Activated CD8-positive, alpha-beta memory T cell treated with anti-CD3 and anti-CD28 coated beads for 36 hours (primary cell): ENCODE measurements around the gene SLC25A13. TPM values are rescaled to one million over a fixed set of nuclear protein-coding genes. Genes with fewer than 3 reads are reported as not detected.
"Not testable (repeated sequence)": the region's sequence is repeated elsewhere in the genome, so short reads cannot be mapped to it uniquely, and the experiment has no call there.

Experiments
- CTCF ChIA-PET: fragments of 350-600 bp; sonication (Branson Sonifier 250); formaldehyde crosslinking; loops from one replicate; lab custom pipeline; 2021; ENCODE audit warnings: antibody characterized with exemption; lab: Charles Lee
- POLR2A ChIA-PET: fragments of 350-600 bp; sonication (Branson Sonifier 250); formaldehyde crosslinking; loops from one replicate; lab custom pipeline; 2021; ENCODE audit warnings: antibody characterized with exemption; lab: Charles Lee
- total RNA-seq, 2 experiments: library from RNA; stranded (reverse); gene quantifications; one replicate each; pipeline ENCODE4 v1.2.3, GENCODE V29; 2021

The SLC25A13 gene
- total RNA-seq, 2 experiments from 2014 or later, result 10.9 to 12.9 TPM

DNA sequence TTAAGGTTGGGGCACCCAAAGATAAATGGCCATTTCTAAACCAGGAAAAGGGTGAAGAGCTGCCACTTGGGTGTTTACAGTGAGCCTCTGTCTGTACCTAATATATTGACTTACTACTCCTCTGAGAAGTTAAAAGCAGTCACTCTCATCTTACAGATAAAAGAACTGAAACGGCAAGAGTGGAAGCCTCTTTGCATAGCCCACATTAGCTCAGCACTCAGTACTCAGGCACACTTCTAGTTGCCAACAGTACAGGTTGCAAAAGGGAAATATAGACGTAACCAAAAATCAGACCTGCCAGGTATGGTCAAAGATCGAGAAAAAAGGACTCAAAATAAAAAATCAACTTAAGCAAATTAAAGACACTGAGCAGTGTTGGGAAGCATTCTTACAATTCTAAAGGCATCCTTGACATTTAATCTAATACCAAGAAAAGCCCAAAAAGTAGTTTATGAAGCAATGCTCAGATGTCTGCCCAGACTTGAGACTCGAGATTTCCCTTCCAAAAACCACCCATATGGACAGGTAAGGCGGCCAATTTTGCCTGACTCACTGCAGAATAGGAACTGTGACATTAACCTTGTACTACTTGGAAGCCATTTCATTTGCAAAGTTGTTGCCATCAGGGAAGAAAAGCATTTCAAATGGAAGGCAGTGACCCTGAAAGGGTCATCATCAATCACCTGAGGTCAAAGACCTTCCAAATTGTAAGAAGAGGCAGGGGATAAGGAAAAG is 139.3 kb downstream of the SLC25A13 start:
- POLR2A ChIA-PET, result no interaction called here
- CTCF ChIA-PET, result no interaction called here

GRCh38 chr7:96181174-96181573 is 140.7 kb downstream of the SLC25A13 start:
- CTCF ChIA-PET, result no interaction called here
- POLR2A ChIA-PET, result no interaction called here

DNA sequence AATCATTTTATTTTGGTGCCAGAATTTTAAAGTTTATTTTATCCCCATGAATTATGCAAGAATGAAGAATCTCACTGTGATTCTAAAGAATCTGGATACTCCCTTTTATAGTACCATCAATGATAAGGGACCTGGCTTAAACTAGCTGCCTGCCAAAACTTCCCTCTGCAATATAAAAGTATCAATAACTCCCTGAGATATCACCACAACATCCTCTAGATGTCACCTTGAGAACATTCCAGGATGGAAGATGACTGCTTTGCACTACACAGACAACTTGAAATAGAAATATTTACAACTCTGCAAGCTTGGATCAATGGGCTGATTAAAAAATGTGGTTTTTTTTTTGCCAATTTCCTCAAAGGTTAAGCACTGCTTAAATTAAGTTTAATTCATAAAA is 142.1 kb downstream of the SLC25A13 start:
- CTCF ChIA-PET, result no interaction called here
- POLR2A ChIA-PET, result no interaction called here

GRCh38 chr7:96179341-96179740 is 142.6 kb downstream of the SLC25A13 start:
- ChIA-PET POLR2A (no interaction called here), CTCF (no interaction called here)

- ChIA-PET POLR2A (no interaction called here), CTCF (no interaction called here)
Measured at GRCh38 chr7:96178581-96178980, 143.3 kb downstream of the SLC25A13 start.

- ChIA-PET POLR2A (no interaction called here), CTCF (interaction anchor here (1.2 kb wide), 1 partner anchor 850 kb away, joined by 3 read pairs; no protein-coding TSS in a partner anchor)
Measured at GRCh38 chr7:96177353-96177752, 144.5 kb downstream of the SLC25A13 start.

DNA sequence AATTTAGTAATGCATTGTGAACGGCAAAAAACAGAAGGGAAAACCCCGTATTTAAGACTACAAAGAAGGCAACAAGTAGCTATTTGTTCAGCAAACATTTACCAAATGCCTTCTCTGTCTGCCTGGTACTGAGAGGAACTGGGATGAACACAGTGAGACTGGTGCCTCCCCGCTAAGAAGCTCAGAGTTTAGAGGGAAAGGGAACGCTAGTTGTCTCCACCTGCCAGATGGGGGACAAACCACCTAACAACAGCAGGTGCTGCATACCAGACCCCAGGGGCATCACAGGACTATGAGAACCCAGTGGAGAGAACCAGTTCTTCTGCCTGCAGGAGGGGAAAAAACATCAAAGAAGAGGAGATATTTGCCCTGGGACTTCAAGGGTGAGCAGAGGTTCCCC is 147.1 kb downstream of the SLC25A13 start:
- ChIA-PET POLR2A (no interaction called here), CTCF (no interaction called here)

DNA sequence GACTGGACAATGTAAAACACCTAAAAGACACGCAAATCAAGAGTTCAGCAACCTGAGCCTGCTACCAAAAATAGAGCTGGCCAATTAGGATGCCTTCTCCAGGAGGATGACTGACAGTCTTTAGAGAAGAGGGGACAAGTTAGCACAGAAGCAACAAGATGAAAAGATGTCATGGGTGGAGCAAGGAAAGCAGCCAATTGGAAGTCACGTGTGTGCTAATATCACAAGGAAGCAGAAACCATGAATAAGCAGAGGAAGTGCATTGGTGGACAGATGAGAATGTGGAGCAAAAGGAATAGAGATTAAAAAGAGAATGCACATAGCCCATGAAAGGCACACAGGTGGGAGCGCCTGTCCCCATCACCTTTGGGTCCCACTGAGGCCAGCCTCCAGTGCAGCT is 148.1 kb downstream of the SLC25A13 start:
- CTCF ChIA-PET, result no interaction called here

GRCh38 chr7:96169439-96169838 is 152.5 kb downstream of the SLC25A13 start:
- POLR2A ChIA-PET, result no interaction called here
- CTCF ChIA-PET, result no interaction called here

More for the DNA sequence above, 148.1 kb downstream of the SLC25A13 start:
- POLR2A ChIA-PET, result no interaction called here

- POLR2A ChIA-PET, result no interaction called here
Measured at GRCh38 chr7:96167424-96167823, 154.5 kb downstream of the SLC25A13 start.

DNA sequence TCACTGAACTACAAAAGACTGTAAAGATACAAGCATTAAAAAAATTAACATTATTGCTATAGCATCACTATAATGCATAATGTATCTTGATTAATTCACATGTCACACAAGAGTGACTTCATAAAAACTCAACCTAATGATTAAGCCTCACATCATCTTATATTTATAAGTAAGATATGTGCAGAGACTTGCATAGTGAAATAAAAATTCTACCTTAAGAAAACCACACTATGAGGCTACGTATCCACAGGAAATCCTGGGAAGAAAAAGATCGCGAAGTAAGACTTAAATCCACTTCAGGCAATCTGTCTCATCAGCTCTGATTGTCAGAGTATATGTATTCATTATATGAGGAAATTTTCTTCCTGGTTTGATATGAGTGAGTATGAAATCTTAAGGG is 160.0 kb downstream of the SLC25A13 start:
- CTCF ChIA-PET, result no interaction called here

More at GRCh38 chr7:96167424-96167823, 154.5 kb downstream of the SLC25A13 start:
- CTCF ChIA-PET, result no interaction called here

DNA sequence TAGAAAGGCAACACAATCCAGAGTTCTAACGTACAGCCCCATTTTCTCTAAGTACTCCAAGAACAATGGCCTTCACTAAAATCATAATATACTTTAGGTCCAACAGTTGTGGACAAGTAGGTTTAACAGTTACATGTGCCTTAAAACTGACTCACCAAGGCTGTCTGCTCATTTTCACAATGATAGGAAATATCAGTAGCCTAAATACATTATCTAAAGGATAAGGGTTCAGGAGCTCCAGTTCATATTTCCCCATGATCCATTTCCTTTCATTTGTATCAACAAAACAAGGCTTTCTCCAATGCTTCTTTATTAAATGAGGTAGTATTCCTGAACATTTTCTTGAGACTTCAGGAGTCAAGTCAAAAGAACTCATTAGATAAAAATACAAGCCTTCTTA is 164.0 kb downstream of the SLC25A13 start:
- CTCF ChIA-PET, result no interaction called here
- POLR2A ChIA-PET, result no interaction called here

More for the DNA sequence above, 160.0 kb downstream of the SLC25A13 start:
- POLR2A ChIA-PET, result no interaction called here

- POLR2A ChIA-PET, CTCF ChIA-PET: not testable (repeated sequence)
Measured at GRCh38 chr7:96154506-96154905, 167.4 kb downstream of the SLC25A13 start.

DNA sequence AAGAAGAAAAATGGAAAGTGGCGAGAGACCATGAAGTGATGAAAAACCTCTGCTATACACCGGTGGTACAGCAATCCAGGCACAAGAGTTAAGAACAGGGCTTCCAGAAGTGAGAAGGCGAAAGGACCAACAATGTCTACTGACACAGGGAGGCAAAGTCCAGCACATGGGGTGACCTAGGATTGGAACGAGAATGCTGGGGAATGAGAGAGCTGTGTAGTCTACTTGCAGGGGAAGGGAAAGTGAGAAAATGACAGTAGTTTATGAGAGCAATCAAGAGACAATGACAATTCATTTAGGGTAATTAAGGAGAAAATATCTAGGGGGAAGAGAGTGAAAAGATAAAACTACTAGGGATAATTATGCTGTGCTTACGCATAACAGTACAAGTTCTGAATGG is 169.2 kb downstream of the SLC25A13 start:
- POLR2A ChIA-PET, result no interaction called here
- CTCF ChIA-PET, result no interaction called here

- CTCF ChIA-PET, result no interaction called here
- POLR2A ChIA-PET, result no interaction called here
Measured at GRCh38 chr7:96151889-96152288, 170.0 kb downstream of the SLC25A13 start.

DNA sequence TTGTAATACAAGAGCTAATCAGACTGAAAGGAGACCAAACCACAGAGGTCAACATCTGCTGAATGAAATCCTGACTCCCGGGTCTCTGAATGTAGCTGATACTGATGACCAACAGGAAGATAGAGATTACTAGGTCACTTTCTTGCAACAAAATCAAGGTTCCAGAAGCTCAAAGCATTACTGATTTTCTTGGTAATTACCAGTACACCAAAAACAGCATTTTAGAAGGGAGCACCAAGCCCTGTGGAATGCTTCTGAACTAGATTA is 177.7 kb downstream of the SLC25A13 start:
- CTCF ChIA-PET, result no interaction called here
- POLR2A ChIA-PET, result no interaction called here

- POLR2A ChIA-PET, result no interaction called here
Measured at GRCh38 chr7:96143495-96144259, 178.2 kb downstream of the SLC25A13 start.

GRCh38 chr7:96136600-96137239 is 185.2 kb downstream of the SLC25A13 start:
- POLR2A ChIA-PET, result no interaction called here
- CTCF ChIA-PET, result no interaction called here

More at GRCh38 chr7:96143495-96144259, 178.2 kb downstream of the SLC25A13 start:
- CTCF ChIA-PET, result no interaction called here

- CTCF ChIA-PET, result no interaction called here
- POLR2A ChIA-PET, result no interaction called here
Measured at GRCh38 chr7:96135241-96135640, 186.7 kb downstream of the SLC25A13 start.

DNA sequence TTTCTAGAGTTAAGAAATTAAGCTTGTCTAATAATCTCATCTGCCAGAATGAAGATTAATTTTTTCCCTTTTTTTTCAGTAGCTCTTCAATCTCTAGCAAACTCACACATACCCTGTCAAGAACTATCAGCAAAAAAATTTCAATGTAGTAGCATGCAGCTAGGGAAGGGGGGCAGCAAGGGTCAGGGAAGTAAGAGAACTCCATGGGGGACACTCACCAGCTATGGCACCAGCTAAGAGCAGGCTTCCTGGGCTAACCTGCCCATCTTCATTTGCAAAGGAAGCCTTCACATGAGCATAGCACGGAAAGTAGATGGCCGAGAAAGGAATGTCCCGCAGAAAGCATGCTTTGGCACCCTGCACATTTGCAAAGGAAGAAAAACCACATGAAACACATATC is 190.4 kb downstream of the SLC25A13 start:
- POLR2A ChIA-PET, result no interaction called here
- CTCF ChIA-PET, result no interaction called here

DNA sequence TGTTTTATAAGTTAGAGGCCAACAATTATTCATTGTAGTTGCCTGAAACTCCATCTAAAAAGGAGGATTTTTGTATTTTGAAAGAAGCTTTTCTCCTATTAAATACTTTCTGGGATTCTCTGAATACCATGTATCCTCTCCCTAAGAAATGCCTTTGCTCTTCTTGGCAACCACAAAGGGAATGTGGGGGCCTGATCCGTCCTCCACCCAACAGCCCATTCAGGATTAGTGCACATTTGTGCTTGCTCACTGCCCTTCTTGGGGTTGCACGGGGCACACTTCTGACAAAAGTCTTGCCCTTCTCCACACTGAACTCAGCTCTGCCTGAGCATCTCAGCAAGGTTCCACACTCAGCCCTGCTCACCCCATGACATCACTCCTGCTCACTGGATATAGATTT is 194.2 kb downstream of the SLC25A13 start:
- CTCF ChIA-PET, result no interaction called here
- POLR2A ChIA-PET, result no interaction called here
